Epithelial cell of prostate (primary cell): ENCODE measurements around the gene CDS1.
"Not testable (repeated sequence)": the region's sequence is repeated elsewhere in the genome, so short reads cannot be mapped to it uniquely, and the experiment has no call there.

ENCODE experiments used
- DNase-seq: peaks from one replicate; pipeline ENCODE4 v3.0.0-alpha.2; 2011; ENCODE audit warnings: low read depth, low spot score
- H3K27ac ChIP-seq: fragments of 450-650 bp; 2 replicates; pipeline ENCODE4 v1.5.1; 2017; ENCODE audit warnings: mild to moderate bottlenecking

Gene CDS1

GRCh38 chr4:84582988-84583875 lies at the start of gene CDS1:
TSS of gene CDS1 (plus strand) at chr4:84583127. CDS start at chr4:84583402, 275 bp downstream.
- peak within 1 kb of the TSS; percentile 94 for H3K27ac ChIP-seq
- DNase-seq: no peak

- H3K27ac ChIP-seq: no peak overlapping the region
- no peak for DNase-seq
Observed at GRCh38 chr4:84535901-84536300, 47.0 kb upstream of the CDS1 start.

- H3K27ac ChIP-seq: no peak overlapping the region
- no peak for DNase-seq
Observed at GRCh38 chr4:84545093-84545492, 37.8 kb upstream of the CDS1 start.

- no peak overlapping the region for H3K27ac ChIP-seq
- DNase-seq: no peak
Observed at GRCh38 chr4:84547211-84547610, 35.7 kb upstream of the CDS1 start.

- DNase-seq, H3K27ac ChIP-seq: not testable (repeated sequence)
Observed at GRCh38 chr4:84549191-84549590, 33.7 kb upstream of the CDS1 start.

- no peak overlapping the region for H3K27ac ChIP-seq
- DNase-seq: no peak
Observed at GRCh38 chr4:84562156-84562555, 20.8 kb upstream of the CDS1 start.

- H3K27ac ChIP-seq: no peak overlapping the region
- DNase-seq: no peak
Observed at GRCh38 chr4:84563002-84563401, 19.9 kb upstream of the CDS1 start.

GRCh38 chr4:84565951-84566350 lies 17.0 kb upstream of the CDS1 start:
- DNase-seq: no peak

GRCh38 chr4:84568496-84568895 lies 14.4 kb upstream of the CDS1 start:
- DNase-seq: no peak
- H3K27ac ChIP-seq: no peak overlapping the region

More at GRCh38 chr4:84565951-84566350, 17.0 kb upstream of the CDS1 start:
- H3K27ac ChIP-seq: no peak overlapping the region

- DNase-seq: no peak
- no peak overlapping the region for H3K27ac ChIP-seq
Observed at GRCh38 chr4:84569009-84569408, 13.9 kb upstream of the CDS1 start.

- no peak for DNase-seq
- H3K27ac ChIP-seq: peak overlapping the region; percentile 41
Observed at GRCh38 chr4:84573385-84574068, 9.4 kb upstream of the CDS1 start.

GRCh38 chr4:84574069-84574720 lies 8.7 kb upstream of the CDS1 start:
- no peak for DNase-seq
- peak overlapping the region; percentile 41 for H3K27ac ChIP-seq

GRCh38 chr4:84578540-84579402 lies 4.2 kb upstream of the CDS1 start:
- H3K27ac ChIP-seq: peak overlapping the region; percentile 29
- no peak for DNase-seq

- peak overlapping the region; percentile 29 for H3K27ac ChIP-seq
- DNase-seq: no peak
Observed at GRCh38 chr4:84579403-84579776, 3.5 kb upstream of the CDS1 start.

- peak overlapping the region; percentile 94 for H3K27ac ChIP-seq
- peak; percentile 88 for DNase-seq
Observed at GRCh38 chr4:84582302-84582987, 482 bp upstream of the CDS1 start.

- no peak for DNase-seq
Observed at GRCh38 chr4:84583876-84584380, 1.0 kb downstream of the CDS1 start.

GRCh38 chr4:84585251-84585650 lies 2.3 kb downstream of the CDS1 start:
- DNase-seq: no peak
- H3K27ac ChIP-seq: no peak overlapping the region

More at GRCh38 chr4:84583876-84584380, 1.0 kb downstream of the CDS1 start:
- peak overlapping the region; percentile 94 for H3K27ac ChIP-seq

GRCh38 chr4:84594724-84595123 lies 11.8 kb downstream of the CDS1 start:
- no peak for DNase-seq
- peak overlapping the region; percentile 98 for H3K27ac ChIP-seq

- peak overlapping the region; percentile 98 for H3K27ac ChIP-seq
- DNase-seq: no peak
Observed at GRCh38 chr4:84596826-84597225, 13.9 kb downstream of the CDS1 start.
